Measurements from ENCODE around the gene RPP40. TPM values are rescaled to one million over a fixed set of nuclear protein-coding genes. Genes with fewer than 3 reads are reported as not detected.

RPP40 gene
- total and polyA plus RNA-seq, 2 of the 8 experiments (the other 6 are each of a cell fraction or from before 2014, with no cell fraction given), result 7.0 to 15.7 TPM

DNA sequence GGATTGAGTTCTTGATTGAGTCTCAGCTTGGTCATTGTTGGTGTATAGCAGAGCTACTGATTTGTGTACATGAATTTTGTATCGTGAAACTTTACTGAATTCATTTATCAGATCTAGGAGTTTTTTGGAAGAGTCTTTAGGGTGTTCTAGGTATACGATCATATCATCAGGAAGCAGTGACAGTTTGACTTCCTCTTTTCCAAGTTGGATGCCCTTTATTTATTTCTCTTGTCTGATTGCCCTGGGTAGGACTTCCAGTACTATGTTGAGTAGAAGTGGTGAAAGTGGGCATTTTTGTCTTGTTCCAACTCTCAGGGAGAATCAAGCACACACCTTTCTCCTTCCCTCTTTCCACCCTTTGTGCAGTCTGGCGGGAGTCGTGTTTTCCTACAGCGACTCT is 26.4 kb downstream of the RPP40 start:
- Histone ChIP-seq H3K4ac (replicated peaks; ENCODE audit: insufficient read length, low read depth, low read length) (no peak overlapping the region), H3K23me2 (ENCODE audit: low read depth, low read length) (no peaks in the 10 kb centered on the region), H4K8ac (ENCODE audit: extremely low read depth, insufficient read depth, low read length) (no peak overlapping the region), H2BK20ac (ENCODE audit: low read length) (no peak overlapping the region), H3K14ac (ENCODE audit: insufficient read length) (no peak overlapping the region), H3K4me2 (ENCODE audit: insufficient read depth in 1 of 2, low read depth in 2 of 2, low read length in 2 of 2) (no peak overlapping the region), H3K36me3 (ENCODE audit: control insufficient read depth in 2 of 4, insufficient read depth in 4 of 4, low read length in 3 of 4) (no peaks in the 10 kb centered on the region), H2AFZ (ENCODE audit: low read length) (no peak overlapping the region), H4K20me1 (replicated peaks in 1 of 2; ENCODE audit: control insufficient read depth in 1 of 2, insufficient read depth in 2 of 2, low read length in 2 of 2) (no peaks in the 10 kb centered on the region), H3K27ac (ENCODE audit: low read depth, low read length) (no peak overlapping the region), H2BK5ac (ENCODE audit: low read depth, low read length) (no peak overlapping the region), H3K9ac (replicated peaks in 1 of 4; ENCODE audit: extremely low read depth in 1 of 4, low read depth in 3 of 4, low read length in 3 of 4) (no peak overlapping the region), H3K4me1 (replicated peaks in 1 of 4; ENCODE audit: control insufficient read depth in 3 of 4, insufficient read depth in 4 of 4, low read length in 3 of 4) (peaks cover 4 to 8% (median 6%) of the 10 kb centered on the region in 4 experiments), H3K4me3 (ENCODE audit: extremely low read depth in 1 of 4, insufficient read depth in 2 of 4, low read depth in 3 of 4, low read length in 4 of 4) (no peak overlapping the region), H4K5ac (ENCODE audit: insufficient read length, low read depth, low read length) (no peak overlapping the region), H3K23ac (ENCODE audit: insufficient read length) (no peak overlapping the region), H3K27me3 (replicated peaks in 1 of 4; ENCODE audit: control insufficient read depth in 3 of 4, extremely low read depth in 1 of 4, insufficient read depth in 3 of 4, low read length in 3 of 4) (no peaks in the 10 kb centered on the region), H3K79me1 (ENCODE audit: low read depth, low read length) (no peaks in the 10 kb centered on the region), H4K91ac (replicated peaks; ENCODE audit: insufficient read length, low read length) (no peak overlapping the region), H3K79me2 (ENCODE audit: control insufficient read depth in 1 of 2, insufficient read depth in 2 of 2, low read length in 2 of 2) (no peaks in the 10 kb centered on the region), H2AK5ac (ENCODE audit: low read depth, low read length) (no peak overlapping the region), H3K56ac (replicated peaks; ENCODE audit: insufficient read length, low read depth, low read length) (no peak overlapping the region), H2BK120ac (replicated peaks; ENCODE audit: low read depth, low read length) (no peak overlapping the region), H3K18ac (ENCODE audit: extremely low read depth, low read length) (no peak overlapping the region), H2BK12ac (ENCODE audit: low read depth, low read length) (no peak overlapping the region), H2BK15ac (ENCODE audit: low read length) (no peak overlapping the region), H3K9me3 (ENCODE audit: insufficient read depth in 2 of 2, low read depth in 1 of 2, low read length in 1 of 2) (peaks cover 4% of the 10 kb centered on the region in 2 experiments; a peak in 1 of 4 replicates)
- FAIRE-seq, result no peak
- no peak for DNase-seq (ENCODE audit: low read depth in 1 of 2, low spot score in 2 of 2)
- 82% methylated on average over 5 of the region's 5 CpGs; no CpG with 5 or more reads in 1 of the 2 experiments for WGBS, 2 experiments (ENCODE audit: extremely low coverage in 1 of 2, insufficient coverage in 1 of 2, insufficient read length in 1 of 2, insufficient replicate concordance in 2 of 2, low coverage in 1 of 2, low lambda C conversion rate in 2 of 2, missing lambda C conversion rate in 1 of 2)
- TF ChIP-seq JUND (IDR thresholded peaks at IDR 0.05; ENCODE audit: low read length) (no peak), RAD21 (IDR thresholded peaks at IDR 0.05 in 1 of 2, conservative IDR thresholded peaks at IDR 0.05 in 1 of 2; ENCODE audit: low read depth in 2 of 2, low read length in 2 of 2) (no peak), CBX8 (IDR thresholded peaks at IDR 0.05; ENCODE audit: borderline replicate concordance, low read depth, low read length) (no peak), GTF2F1 (IDR thresholded peaks at IDR 0.05; ENCODE audit: borderline replicate concordance, low read depth, low read length) (no peak)
- POLR2A ChIA-PET (ENCODE audit: partially characterized antibody), result no interaction called here
- CTCF ChIA-PET (ENCODE audit: partially characterized antibody), result no interaction called here
